Neutrophil (primary cell): ENCODE data around the gene ZNF621.

ENCODE experiments used
- H3K27ac ChIP-seq: fragments of 200-600 bp; sonication (generic); 2 replicates; pipeline ENCODE4 v1.5.1; 2016; ENCODE audit warnings: mild to moderate bottlenecking, moderate library complexity
- H3K27me3 ChIP-seq: fragments of 200-600 bp; sonication (generic); 2 replicates; pipeline ENCODE4 v1.6.0; 2016; ENCODE audit warnings: mild to moderate bottlenecking
- H3K36me3 ChIP-seq: fragments of 200-600 bp; sonication (generic); 2 replicates; pipeline ENCODE4 v1.5.1; 2017
- H3K4me1 ChIP-seq, 2 experiments: fragments of 200-600 bp in 1 of 2; sonication (generic) in 1 of 2; 1 replicate in 1 of 2; 2 replicates in 1 of 2; pipeline versions ENCODE4 v1.5.1 to v1.6.1; 2013 to 2016; ENCODE audit warnings: low read depth in 1 of 2, low read length in 1 of 2, mild to moderate bottlenecking in 1 of 2, moderate library complexity in 1 of 2; ENCODE audit not compliant: control insufficient read depth in 1 of 2, insufficient read depth in 1 of 2
- H3K4me3 ChIP-seq, 2 experiments: fragments of 200-600 bp in 1 of 2; sonication (generic) in 1 of 2; 1 replicate in 1 of 2; 2 replicates in 1 of 2; pipeline ENCODE4 v1.5.1; 2013 to 2016; ENCODE audit warnings: low read depth in 1 of 2, low read length in 1 of 2, mild to moderate bottlenecking in 1 of 2, moderate library complexity in 1 of 2
- H3K9me3 ChIP-seq: fragments of 200-600 bp; sonication (generic); 2 replicates; pipeline ENCODE4 v1.5.1; 2016
- TF ChIP-seq, protein P1 (sequence below): fragments of 200-600 bp; sonication (generic); IDR thresholded peaks from 2 replicates; pipeline ENCODE4 v1.5.1; 2016; ENCODE audit warnings: antibody characterized with exemption

The ZNF621 gene

DNA sequence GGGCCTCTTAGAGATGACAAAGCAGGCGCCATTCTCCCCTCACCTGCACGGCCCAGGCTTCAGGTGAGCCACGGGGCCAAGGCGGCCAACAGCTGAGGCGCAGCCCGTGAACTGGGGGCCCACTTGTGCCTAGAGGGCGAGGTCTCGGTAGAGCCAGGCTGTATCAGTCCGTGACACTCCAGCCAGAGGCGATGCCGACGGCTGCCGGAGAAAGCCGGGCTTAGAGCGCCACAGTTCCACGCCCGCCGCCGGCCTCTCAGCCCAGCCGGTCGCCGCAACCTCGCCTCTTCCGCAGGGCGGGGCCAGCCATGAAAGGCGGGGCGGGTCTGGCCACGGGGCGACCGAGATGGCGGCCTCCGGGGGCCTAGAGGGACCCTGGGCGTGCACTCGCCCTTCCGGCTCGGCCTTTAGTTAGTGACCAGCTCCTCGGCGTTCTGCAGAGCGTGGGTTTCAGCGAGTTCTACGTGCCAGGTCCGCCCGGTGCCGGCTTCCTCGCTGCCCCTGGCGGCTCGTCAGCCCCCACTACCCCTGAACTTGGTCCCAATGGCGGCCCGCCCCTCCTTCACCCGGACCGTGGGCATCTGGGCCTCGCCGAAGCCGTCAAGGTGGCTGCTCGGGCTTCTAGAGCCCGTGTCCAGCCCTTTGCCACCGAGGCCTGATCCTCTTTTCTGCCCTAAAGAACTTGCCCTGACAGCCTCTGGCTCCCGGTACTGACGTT is at the start of gene ZNF621:
TSS of gene ZNF621 (plus strand) at position 393 of the 718 bp plus-strand sequence. CDS start 881 bp downstream, outside the sequence.
- Histone ChIP-seq H3K9me3 (no peaks in the 10 kb centered on the region), H3K36me3 (peaks cover 21% of the 10 kb centered on the region), H3K27me3 (no peaks in the 10 kb centered on the region), H3K4me3 (peak within 1 kb of the TSS; percentile 75 to 83), H3K4me1 (peaks cover 14 to 16% of the 10 kb centered on the region in 2 experiments), H3K27ac (peak within 1 kb of the TSS; percentile 69)
- TF ChIP-seq, protein P1, sequence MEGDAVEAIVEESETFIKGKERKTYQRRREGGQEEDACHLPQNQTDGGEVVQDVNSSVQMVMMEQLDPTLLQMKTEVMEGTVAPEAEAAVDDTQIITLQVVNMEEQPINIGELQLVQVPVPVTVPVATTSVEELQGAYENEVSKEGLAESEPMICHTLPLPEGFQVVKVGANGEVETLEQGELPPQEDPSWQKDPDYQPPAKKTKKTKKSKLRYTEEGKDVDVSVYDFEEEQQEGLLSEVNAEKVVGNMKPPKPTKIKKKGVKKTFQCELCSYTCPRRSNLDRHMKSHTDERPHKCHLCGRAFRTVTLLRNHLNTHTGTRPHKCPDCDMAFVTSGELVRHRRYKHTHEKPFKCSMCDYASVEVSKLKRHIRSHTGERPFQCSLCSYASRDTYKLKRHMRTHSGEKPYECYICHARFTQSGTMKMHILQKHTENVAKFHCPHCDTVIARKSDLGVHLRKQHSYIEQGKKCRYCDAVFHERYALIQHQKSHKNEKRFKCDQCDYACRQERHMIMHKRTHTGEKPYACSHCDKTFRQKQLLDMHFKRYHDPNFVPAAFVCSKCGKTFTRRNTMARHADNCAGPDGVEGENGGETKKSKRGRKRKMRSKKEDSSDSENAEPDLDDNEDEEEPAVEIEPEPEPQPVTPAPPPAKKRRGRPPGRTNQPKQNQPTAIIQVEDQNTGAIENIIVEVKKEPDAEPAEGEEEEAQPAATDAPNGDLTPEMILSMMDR = peak; percentile 27

DNA sequence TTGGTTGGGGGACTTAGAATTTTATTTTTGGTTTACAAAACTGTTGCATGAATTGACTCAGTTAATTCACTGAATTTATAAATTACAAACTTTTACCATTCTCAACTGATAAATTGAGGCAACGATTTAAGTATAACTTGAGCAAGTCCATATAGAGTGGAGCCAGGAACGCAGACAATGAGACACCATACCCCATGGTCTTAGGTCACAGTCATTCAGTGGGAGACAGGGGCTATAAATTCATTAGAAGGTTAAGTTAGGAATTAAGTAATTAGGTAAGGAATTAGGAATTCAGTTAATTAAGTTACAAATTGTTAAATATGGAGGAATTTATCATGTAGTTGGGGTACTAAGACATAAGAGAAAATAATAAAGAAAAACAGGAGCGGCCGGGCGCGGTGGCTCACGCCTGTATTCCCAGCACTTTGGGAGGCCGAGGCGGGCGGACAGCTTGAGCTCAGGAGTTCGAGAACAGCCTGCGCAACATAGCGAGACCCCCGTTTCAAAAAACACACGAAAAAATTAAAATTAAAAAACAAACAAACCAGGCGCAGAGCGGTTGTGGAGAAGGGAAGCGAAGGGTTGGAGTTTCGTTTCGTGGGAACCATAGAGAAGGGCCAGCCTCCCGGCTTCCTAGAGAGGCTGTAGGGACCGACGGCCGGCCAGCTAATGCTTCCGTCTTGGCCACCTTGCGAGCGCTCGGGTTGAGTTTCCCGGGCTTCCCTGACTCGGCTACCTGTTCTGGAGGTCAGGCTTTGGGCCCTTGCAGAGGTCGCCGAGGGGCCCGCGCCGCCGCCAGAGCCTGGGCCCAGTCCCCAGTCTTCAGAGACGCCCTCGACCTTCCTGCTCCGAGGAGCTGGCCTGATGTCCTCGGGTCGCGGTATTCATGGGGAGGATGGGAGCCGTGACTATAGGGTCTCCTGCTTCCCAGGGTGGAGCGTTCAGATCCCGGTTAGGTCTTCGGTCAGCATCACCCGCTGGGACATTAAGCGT is 48.0 kb upstream of the ZNF621 start, which contains the start of gene ZNF619:
TSS of gene ZNF619 (plus strand) at position 645 of the 993 bp plus-strand sequence. CDS start 858 bp downstream, outside the sequence.
- Histone ChIP-seq H3K27me3 (no peaks in the 10 kb centered on the region), H3K4me1 (peaks cover 10 to 13% of the 10 kb centered on the region in 2 experiments), H3K9me3 (no peaks in the 10 kb centered on the region), H3K36me3 (peaks cover 26% of the 10 kb centered on the region), H3K27ac (peak within 1 kb of the TSS; percentile 68), H3K4me3 (peak within 1 kb of the TSS; percentile 63 to 83)
- TF ChIP-seq, protein P1 = no peak

DNA sequence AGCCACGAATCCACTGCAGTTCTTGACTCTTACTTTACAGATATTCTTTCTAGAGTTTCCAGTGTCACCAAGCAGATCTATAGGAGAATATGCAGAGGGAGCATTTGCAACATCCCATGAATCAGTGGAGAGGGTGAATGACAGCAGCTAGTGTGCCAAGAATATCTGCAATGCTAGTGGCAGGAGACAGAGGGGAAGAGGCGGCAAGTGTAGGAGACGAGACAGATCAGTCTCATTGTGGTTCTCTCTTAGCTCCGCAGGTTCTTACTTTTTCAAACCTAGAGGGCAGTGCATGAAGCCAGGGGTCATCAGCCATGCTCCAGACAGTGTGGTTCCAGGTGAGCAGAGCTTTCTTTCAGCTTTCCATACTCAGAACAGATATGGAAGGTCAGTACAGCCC is 47.1 kb upstream of the ZNF621 start:
- Histone ChIP-seq H3K27me3 (no peaks in the 10 kb centered on the region), H3K4me3 (peak overlapping the region; percentile 63 to 83), H3K27ac (no peak overlapping the region), H3K4me1 (peaks cover 10 to 13% of the 10 kb centered on the region in 2 experiments), H3K9me3 (no peaks in the 10 kb centered on the region), H3K36me3 (peaks cover 35% of the 10 kb centered on the region)
- TF ChIP-seq, protein P1 = no peak

GRCh38 chr3:40487172-40487571 is 37.6 kb upstream of the ZNF621 start:
- no peak overlapping the region for H3K27ac ChIP-seq
- H3K4me3 ChIP-seq = no peak overlapping the region
- TF ChIP-seq, protein P1 = no peak
- peaks cover 55% of the 10 kb centered on the region for H3K36me3 ChIP-seq
- no peaks in the 10 kb centered on the region for H3K4me1 ChIP-seq
- H3K9me3 ChIP-seq = no peaks in the 10 kb centered on the region
- no peaks in the 10 kb centered on the region for H3K27me3 ChIP-seq

- no peaks in the 10 kb centered on the region for H3K27me3 ChIP-seq
- no peaks in the 10 kb centered on the region for H3K4me1 ChIP-seq
- no peaks in the 10 kb centered on the region for H3K9me3 ChIP-seq
- TF ChIP-seq, protein P1 = no peak
- no peak overlapping the region for H3K27ac ChIP-seq
- H3K36me3 ChIP-seq = peaks cover 19% of the 10 kb centered on the region
- no peak overlapping the region for H3K4me3 ChIP-seq
These were observed 33.8 kb upstream of the ZNF621 start for GRCh38 chr3:40490916-40491315.
